ENCODE results near the gene MRC2. TPM values are rescaled to one million over a fixed set of nuclear protein-coding genes. Genes with fewer than 3 reads are reported as not detected.

Gene MRC2
- total RNA-seq, 2 experiments from 2014 or later, result 1.7 to 2.3 TPM

DNA sequence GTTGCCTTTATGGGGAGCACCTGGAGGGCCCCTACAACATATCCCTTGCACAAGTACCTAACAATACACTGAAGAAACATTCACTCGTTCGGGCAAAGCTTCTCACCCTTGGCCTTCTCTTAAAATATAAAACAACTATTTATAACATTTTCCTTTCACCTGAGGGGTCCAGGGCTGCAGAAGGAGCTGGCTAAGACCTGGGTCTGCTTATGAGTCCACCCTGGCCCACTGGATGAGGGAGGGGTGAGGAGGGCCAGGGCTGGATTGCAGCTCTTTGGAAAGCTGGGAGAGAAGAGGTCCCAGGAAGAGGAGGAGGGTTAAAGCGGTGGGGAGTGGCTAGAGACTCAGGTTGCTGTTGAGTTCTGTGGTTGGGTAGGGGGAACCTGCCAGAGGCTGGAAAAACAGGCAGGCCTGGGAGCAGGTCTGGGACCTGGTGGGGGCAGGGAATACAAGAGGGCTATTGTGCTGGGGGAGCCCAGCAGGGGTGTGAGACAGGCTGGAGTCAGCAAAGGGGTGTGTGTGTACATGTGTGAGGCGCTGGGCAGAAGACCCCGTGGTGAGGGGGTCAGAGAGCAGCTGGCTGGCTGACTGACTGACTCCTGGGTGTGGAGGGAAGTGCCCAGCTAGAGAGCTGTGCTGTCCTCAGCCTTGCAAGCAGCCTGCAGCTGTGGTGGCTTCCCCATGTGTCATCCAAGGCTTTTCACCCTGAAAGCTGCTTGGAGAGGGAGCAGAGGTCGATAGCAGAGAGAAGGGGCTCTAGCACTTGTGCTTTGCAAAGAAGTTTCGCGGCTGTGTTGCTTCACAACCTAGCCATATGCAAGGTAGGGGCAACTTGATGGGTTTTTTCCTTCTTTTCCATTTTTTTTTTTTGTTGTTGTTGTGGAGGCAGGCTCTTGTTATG lies 10.2 kb upstream of the MRC2 start:
- ChIA-PET CTCF (no interaction called here), POLR2A (no interaction called here)
- Mint-ChIP-seq H3K36me3 (ENCODE audit: low read depth) (peaks cover 8% of the 10 kb centered on the region), H3K27me3 (ENCODE audit: low read depth) (no peaks in the 10 kb centered on the region), H3K9me3 (ENCODE audit: insufficient read depth) (no peaks in the 10 kb centered on the region), H3K4me3 (no peak overlapping the region), H3K27ac (no peak overlapping the region), H3K4me1 (ENCODE audit: low read depth) (no peaks in the 10 kb centered on the region)
- DNase-seq (no peak), ATAC-seq (no peak)

DNA sequence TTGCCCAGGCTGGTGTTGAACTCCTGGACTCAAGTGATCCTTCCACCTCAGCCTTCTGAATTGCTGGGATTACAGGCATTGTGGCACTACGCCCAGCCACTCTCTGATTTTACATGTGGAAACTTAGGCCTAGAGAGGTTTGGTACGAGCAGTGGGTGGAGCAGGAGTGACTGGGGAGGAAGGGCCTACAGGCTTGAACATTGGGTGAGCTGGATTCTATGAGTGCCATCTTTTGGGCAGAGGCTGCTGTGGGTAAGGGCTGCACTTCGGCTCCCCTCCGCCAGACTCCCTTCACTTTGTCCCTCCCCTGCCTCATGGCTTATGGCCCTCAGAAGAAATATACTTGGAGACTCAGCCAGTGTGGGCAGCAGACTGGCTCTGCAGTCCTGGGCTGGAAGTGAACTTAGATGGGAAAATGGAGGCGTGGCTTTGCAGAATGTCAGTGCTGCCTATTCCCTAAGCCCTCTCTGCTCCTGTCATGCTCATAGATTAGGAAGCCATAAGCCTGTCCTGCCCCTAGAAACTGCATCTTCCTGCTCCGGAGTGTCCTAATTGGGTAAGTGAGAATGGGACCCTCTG lies 9.5 kb upstream of the MRC2 start:
- Mint-ChIP-seq H3K9me3 (ENCODE audit: insufficient read depth) (no peaks in the 10 kb centered on the region), H3K27ac (no peak overlapping the region), H3K27me3 (ENCODE audit: low read depth) (no peaks in the 10 kb centered on the region), H3K4me3 (no peak overlapping the region), H3K36me3 (ENCODE audit: low read depth) (peaks cover 6% of the 10 kb centered on the region), H3K4me1 (ENCODE audit: low read depth) (no peaks in the 10 kb centered on the region)
- ATAC-seq, result no peak
- DNase-seq, result no peak
- CTCF ChIA-PET, result no interaction called here
- POLR2A ChIA-PET, result no interaction called here

DNA sequence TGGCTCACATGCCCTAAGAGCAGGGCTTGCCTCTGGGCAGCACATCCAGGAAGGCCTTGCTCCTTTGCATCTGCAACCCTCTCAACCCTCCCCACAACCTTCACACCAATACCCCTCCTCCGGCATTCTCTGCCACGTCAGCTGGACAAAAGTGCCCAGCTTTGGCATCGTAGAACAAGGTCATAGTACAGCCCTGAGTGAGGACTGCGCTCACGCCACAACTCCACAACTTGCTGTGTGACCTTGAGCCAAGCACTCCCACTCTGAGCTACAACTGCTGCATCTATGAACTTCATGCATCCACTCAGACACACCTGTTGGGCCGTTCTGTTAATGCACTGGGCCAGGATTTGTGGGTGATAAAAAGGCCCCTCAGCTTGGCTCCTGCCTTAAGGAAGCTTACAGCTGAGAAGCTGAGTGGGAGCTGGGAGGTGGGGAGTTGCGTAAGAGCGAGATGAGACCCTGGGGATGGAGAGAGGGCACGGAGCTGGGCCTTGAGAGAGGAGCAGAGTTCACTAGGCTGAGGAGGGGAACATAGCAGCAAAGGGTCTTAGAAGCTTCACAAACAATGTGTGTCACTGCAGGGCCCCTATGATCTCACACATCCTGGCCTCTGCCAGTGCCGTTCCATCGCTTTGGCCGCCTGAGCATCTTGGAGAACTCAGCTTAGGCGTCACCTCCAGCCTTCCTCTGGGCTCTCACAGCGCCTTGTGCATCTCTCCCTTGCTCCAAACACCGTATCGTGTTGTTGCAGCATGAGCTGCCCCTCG lies 8.6 kb upstream of the MRC2 start:
- H3K4me1 Mint-ChIP-seq (ENCODE audit: low read depth), result no peaks in the 10 kb centered on the region
- POLR2A ChIA-PET, result no interaction called here
- peak; percentile 15 for ATAC-seq

DNA sequence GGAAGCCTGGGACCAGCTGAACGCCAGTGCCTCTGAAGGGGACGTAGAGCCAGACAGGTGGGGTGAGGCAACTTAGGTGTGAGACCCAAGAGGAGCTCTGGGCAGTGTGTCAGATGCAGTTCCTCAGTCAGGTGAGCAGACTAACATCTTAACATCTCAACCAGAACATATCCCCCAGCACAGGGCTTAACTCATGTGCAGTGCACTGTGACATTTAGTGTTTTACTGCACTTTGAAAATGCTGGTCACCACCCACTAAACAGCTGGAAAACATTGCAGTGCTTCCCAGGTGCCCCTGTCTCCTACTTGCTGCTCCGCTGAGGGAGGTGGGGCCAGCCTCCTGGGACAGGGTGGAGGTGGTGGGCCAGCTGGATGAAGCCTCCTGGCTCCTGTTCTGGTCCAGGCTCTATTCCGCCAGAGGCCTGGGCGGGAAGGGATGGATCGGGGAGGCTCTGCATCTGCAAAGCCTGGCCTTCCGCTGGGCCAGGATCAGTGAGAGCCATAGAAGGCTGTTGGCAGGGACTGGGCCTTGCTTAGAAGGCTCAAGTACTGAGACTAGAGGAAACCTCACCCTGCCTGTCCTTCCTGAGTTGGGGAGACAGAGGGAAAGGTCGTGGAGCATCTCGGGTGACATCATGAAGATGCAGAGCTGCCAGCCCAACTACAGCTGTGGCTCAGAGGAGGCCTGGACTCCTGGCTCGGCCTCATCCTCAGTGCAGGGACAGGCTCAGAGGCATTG lies 7.9 kb upstream of the MRC2 start:
- H3K4me3 Mint-ChIP-seq, result no peak overlapping the region
- no peaks in the 10 kb centered on the region for H3K4me1 Mint-ChIP-seq (ENCODE audit: low read depth)
- ChIA-PET POLR2A (no interaction called here), CTCF (no interaction called here)
- H3K27me3 Mint-ChIP-seq (ENCODE audit: low read depth), result no peaks in the 10 kb centered on the region
- no peak for DNase-seq
- peaks cover 7% of the 10 kb centered on the region for H3K36me3 Mint-ChIP-seq (ENCODE audit: low read depth)
- ATAC-seq, result peak; percentile 5
- no peak overlapping the region for H3K27ac Mint-ChIP-seq
- no peaks in the 10 kb centered on the region for H3K9me3 Mint-ChIP-seq (ENCODE audit: insufficient read depth)

More for the DNA sequence above, 8.6 kb upstream of the MRC2 start:
- DNase-seq, result no peak
- CTCF ChIA-PET, result no interaction called here
- Mint-ChIP-seq H3K27me3 (ENCODE audit: low read depth) (no peaks in the 10 kb centered on the region), H3K9me3 (ENCODE audit: insufficient read depth) (no peaks in the 10 kb centered on the region), H3K27ac (no peak overlapping the region), H3K4me3 (no peak overlapping the region), H3K36me3 (ENCODE audit: low read depth) (peaks cover 4% of the 10 kb centered on the region)

DNA sequence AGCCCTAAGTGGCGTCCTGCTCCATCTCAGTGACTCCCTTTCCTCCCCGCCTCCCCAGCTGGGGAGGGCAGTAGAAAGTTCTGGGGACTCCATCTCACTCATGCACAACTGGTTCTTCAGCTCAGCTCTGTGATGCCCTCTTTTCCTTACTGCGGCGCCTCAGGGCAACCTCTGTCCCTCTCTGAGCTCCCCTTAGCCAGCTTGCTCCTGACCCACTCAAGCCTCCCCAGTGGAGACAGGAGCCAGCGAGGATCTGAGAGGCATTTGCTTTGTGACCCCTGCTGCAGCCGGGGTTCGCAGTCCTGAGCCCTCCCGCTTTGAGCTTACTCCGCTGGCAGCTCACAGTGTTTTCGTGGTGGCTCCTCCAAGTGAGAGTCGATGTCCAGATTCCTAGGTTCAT lies 6.2 kb upstream of the MRC2 start:
- Mint-ChIP-seq H3K27me3 (ENCODE audit: low read depth) (no peaks in the 10 kb centered on the region), H3K4me3 (no peak overlapping the region), H3K36me3 (ENCODE audit: low read depth) (peaks cover 3% of the 10 kb centered on the region), H3K4me1 (ENCODE audit: low read depth) (no peaks in the 10 kb centered on the region), H3K9me3 (ENCODE audit: insufficient read depth) (no peaks in the 10 kb centered on the region), H3K27ac (no peak overlapping the region)
- DNase-seq, result no peak
- no peak for ATAC-seq
- ChIA-PET POLR2A (no interaction called here), CTCF (no interaction called here)

DNA sequence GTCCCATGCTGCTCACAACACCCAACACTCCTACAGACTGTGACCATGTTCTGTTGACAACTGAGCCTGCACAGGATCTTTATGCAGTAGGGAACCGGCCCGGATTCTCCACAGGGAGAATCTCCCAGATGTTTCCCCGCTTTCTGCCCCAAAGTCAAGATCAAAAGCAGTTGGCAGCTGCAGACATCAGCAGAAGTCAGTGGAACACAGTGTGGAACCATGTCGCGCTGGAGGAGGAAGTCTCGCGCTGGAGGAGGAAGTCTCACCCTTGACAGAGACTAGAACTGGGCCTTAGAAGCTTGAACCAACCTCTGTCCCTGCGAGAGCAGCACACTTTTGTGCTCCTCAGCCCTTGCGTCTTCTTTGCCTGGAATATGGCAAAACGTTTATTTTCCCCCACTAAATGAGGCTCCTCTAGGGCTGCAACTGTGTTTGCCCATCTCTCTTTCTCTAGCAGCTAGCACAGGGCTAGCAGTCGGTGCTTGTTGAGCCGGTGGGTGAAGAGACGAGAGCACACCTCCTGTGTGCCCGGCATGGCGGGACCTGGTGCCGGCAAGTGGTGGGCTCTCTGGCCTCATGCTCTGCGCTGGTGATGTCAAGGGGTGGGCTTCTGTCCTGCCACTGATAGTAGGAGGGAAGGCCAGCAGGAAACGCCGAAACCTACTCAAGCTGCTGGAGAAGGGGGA lies 2.1 kb upstream of the MRC2 start:
- ATAC-seq, result no peak

DNA sequence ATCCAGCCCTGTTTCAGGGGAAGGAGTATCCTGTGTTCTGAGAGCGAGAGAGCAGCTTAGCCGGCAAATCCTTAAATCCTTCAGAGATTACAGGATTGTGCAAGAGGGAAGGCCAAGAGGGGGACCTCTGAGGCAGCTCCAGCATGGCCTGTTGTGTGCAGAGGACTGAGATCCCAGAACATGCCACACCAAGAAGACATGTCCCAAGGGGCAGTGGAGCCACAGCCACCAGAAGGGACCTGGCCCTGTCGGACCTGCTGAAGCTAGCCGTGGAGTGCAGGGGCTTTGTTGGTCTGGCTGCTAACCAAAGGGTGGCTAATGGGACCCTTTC lies 1.6 kb upstream of the MRC2 start:
- POLR2A ChIA-PET, result no interaction called here
- Mint-ChIP-seq H3K4me3 (no peak overlapping the region), H3K27me3 (ENCODE audit: low read depth) (peaks cover 22% of the 10 kb centered on the region), H3K27ac (no peak overlapping the region), H3K4me1 (ENCODE audit: low read depth) (peaks cover 7% of the 10 kb centered on the region), H3K9me3 (ENCODE audit: insufficient read depth) (no peaks in the 10 kb centered on the region), H3K36me3 (ENCODE audit: low read depth) (peaks cover 3% of the 10 kb centered on the region)
- CTCF ChIA-PET, result no interaction called here
- ATAC-seq, result no peak
- DNase-seq, result no peak

More for the DNA sequence above, 2.1 kb upstream of the MRC2 start:
- peaks cover 3% of the 10 kb centered on the region for H3K36me3 Mint-ChIP-seq (ENCODE audit: low read depth)
- peaks cover 22% of the 10 kb centered on the region for H3K27me3 Mint-ChIP-seq (ENCODE audit: low read depth)
- ChIA-PET CTCF (no interaction called here), POLR2A (no interaction called here)
- H3K4me3 Mint-ChIP-seq, result no peak overlapping the region
- no peaks in the 10 kb centered on the region for H3K9me3 Mint-ChIP-seq (ENCODE audit: insufficient read depth)
- H3K27ac Mint-ChIP-seq, result no peak overlapping the region
- DNase-seq, result no peak
- peaks cover 7% of the 10 kb centered on the region for H3K4me1 Mint-ChIP-seq (ENCODE audit: low read depth)

DNA sequence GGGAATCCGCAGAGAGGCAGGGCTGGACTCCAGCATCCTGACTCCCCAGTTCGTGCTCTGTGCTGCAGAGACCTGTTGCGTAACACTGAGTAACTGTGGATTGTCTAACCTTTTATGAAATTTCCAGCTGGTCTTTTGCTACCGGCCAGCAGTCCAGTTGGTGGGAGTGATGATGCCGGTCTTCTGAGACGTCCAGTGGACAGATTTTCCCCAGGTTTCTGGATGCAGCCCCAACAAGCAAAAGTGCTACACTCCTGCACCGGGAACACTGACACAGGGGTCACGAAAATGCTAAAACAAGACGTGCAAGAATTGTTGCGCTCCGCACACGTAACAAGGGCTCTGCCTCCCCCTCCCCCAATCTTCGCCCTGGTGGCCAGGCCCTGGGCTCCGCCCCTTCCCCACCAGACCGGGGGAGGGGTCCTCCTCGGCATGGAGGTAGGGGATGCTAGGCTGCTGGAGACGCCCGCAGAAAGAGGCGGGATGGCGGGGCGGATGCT lies 701 bp upstream of the MRC2 start:
- Mint-ChIP-seq H3K27me3 (ENCODE audit: low read depth) (peaks cover 22% of the 10 kb centered on the region), H3K27ac (no peak overlapping the region), H3K36me3 (ENCODE audit: low read depth) (peaks cover 3% of the 10 kb centered on the region), H3K4me3 (peak overlapping the region; percentile 34), H3K4me1 (ENCODE audit: low read depth) (peaks cover 7% of the 10 kb centered on the region), H3K9me3 (ENCODE audit: insufficient read depth) (no peaks in the 10 kb centered on the region)
- ATAC-seq (no peak), DNase-seq (no peak)
- ChIA-PET CTCF (no interaction called here), POLR2A (no interaction called here)

DNA sequence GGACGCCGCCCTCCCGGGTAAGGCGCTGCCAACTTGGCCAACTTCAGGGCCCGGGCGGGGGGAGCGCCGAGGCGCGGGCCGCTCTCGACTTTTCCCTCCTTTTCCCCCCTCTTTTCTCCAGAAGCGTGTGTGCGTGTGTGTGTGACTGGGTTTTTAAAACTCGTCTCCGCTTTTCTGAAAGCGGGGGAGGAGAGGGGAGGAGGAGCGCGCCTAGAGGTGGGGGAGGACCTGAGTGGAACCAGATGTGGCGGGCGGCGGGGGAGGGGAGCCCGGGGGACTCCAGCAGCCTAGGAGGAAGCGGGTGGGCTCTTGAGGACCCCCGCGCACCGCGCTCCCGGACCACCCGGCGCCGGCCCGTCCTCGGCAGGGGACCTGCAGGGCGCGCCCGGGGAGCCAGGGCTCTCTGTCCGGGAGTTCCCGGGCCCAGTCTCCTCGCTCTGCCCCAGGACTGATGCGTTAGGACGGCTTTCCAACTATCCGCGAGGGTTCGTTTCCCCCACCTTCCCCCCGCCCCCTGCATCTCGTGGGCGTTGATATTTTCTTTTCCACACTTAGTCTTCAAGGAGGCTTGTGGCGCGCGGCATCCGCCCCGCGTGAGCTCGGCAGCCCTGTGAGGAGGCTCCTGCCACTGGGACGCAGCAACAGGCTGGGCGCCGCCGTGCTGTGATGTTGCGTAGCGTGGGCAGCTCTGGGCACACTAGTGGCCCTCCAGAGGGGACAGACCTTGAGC lies 599 bp downstream of the MRC2 start:
- Mint-ChIP-seq H3K27me3 (ENCODE audit: low read depth) (peaks cover 22% of the 10 kb centered on the region), H3K4me3 (peak overlapping the region; percentile 79), H3K36me3 (ENCODE audit: low read depth) (peaks cover 3% of the 10 kb centered on the region), H3K27ac (peak overlapping the region; percentile 27), H3K4me1 (ENCODE audit: low read depth) (peaks cover 7% of the 10 kb centered on the region), H3K9me3 (ENCODE audit: insufficient read depth) (no peaks in the 10 kb centered on the region)
- ChIA-PET CTCF (no interaction called here), POLR2A (no interaction called here)
- ATAC-seq (peak; percentile 63), DNase-seq (peak; percentile 48)

DNA sequence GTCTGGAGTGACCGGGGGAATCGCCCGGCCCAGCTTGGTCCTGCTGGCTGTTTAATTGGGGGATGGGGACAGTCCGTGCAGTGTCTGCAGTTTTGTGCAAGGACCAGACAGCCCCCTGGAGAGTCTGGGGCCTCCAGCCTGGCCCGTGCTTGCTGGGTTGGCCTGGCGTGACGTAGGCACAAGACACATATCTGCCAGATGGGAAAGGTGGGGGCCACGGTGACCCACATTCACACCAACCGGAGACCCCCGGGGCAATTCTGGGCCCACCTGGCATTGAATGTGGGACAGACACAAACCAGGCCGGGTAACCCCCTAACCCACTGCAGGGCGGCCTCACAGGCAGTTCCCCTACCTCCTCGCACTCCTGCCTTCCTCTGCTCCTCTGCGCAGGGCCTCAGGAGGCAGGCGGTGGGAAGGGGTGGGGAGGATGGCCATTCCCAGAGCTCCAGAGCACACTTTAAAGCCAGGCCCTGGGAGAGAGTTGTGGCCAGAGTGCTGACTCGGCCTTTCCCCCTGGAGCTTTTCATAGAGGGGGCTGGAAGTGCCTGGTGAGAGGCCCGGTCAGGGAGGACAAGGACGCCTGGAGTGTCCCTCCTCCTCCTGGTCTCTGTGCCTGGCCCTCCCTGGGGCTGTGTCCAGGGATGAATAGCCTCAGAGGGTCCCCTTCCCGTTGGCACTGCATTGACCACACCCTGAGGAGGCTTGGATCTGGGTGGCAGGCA lies 1.5 kb downstream of the MRC2 start:
- H3K27me3 Mint-ChIP-seq (ENCODE audit: low read depth), result peaks cover 22% of the 10 kb centered on the region
- peaks cover 7% of the 10 kb centered on the region for H3K4me1 Mint-ChIP-seq (ENCODE audit: low read depth)
- ChIA-PET POLR2A (no interaction called here), CTCF (no interaction called here)
- H3K27ac Mint-ChIP-seq, result no peak overlapping the region
- no peaks in the 10 kb centered on the region for H3K9me3 Mint-ChIP-seq (ENCODE audit: insufficient read depth)
- ATAC-seq, result no peak
- peak overlapping the region; percentile 79 for H3K4me3 Mint-ChIP-seq
- DNase-seq, result no peak
- peaks cover 3% of the 10 kb centered on the region for H3K36me3 Mint-ChIP-seq (ENCODE audit: low read depth)

Measured in activated CD8-positive, alpha-beta T cell treated with anti-CD3 and anti-CD28 coated beads, Interleukin-2, amount 10 ng/mL, durations not matched to agents 7 days and 5 days (primary cell).